ENCODE results near the gene ING5.
"Not testable (repeated sequence)": the region's sequence is repeated elsewhere in the genome, so short reads cannot be mapped to it uniquely, and the experiment has no call there.

ING5 gene

GRCh38 chr2:241702155-241703031 lies 554 bp downstream of the ING5 start:
- peak overlapping the region; percentile 83 for H3K27ac ChIP-seq
- DNase-seq (ENCODE audit: low read depth, low spot score), result no peak

GRCh38 chr2:241703032-241703604 lies 1.3 kb downstream of the ING5 start:
- no peak for DNase-seq (ENCODE audit: low read depth, low spot score)
- H3K27ac ChIP-seq, result no peak overlapping the region

GRCh38 chr2:241706537-241706936 lies 4.7 kb downstream of the ING5 start:
- H3K27ac ChIP-seq, result no peak overlapping the region

GRCh38 chr2:241708879-241709278 lies 7.0 kb downstream of the ING5 start:
- DNase-seq (ENCODE audit: low read depth, low spot score), result no peak
- no peak overlapping the region for H3K27ac ChIP-seq

More at GRCh38 chr2:241706537-241706936, 4.7 kb downstream of the ING5 start:
- DNase-seq (ENCODE audit: low read depth, low spot score), result no peak

- DNase-seq (ENCODE audit: low read depth, low spot score), result no peak
These were observed 17.3 kb downstream of the ING5 start for GRCh38 chr2:241719093-241719492.

GRCh38 chr2:241720099-241720498 lies 18.3 kb downstream of the ING5 start:
- no peak overlapping the region for H3K27ac ChIP-seq
- DNase-seq (ENCODE audit: low read depth, low spot score), result no peak

More at GRCh38 chr2:241719093-241719492, 17.3 kb downstream of the ING5 start:
- no peak overlapping the region for H3K27ac ChIP-seq

- no peak for DNase-seq (ENCODE audit: low read depth, low spot score)
- no peak overlapping the region for H3K27ac ChIP-seq
These were observed 18.7 kb downstream of the ING5 start for GRCh38 chr2:241720560-241720959.

GRCh38 chr2:241721852-241722251 lies 20.0 kb downstream of the ING5 start:
- no peak overlapping the region for H3K27ac ChIP-seq
- no peak for DNase-seq (ENCODE audit: low read depth, low spot score)

GRCh38 chr2:241722896-241723454 lies 21.1 kb downstream of the ING5 start:
- DNase-seq (ENCODE audit: low read depth, low spot score), result no peak
- H3K27ac ChIP-seq, result no peak overlapping the region

- DNase-seq (ENCODE audit: low read depth, low spot score), result no peak
- no peak overlapping the region for H3K27ac ChIP-seq
These were observed 22.6 kb downstream of the ING5 start for GRCh38 chr2:241724259-241724974.

GRCh38 chr2:241724975-241725870 lies 23.4 kb downstream of the ING5 start:
- DNase-seq (ENCODE audit: low read depth, low spot score), result no peak
- H3K27ac ChIP-seq, result no peak overlapping the region

GRCh38 chr2:241726459-241726858 lies 24.6 kb downstream of the ING5 start:
- no peak overlapping the region for H3K27ac ChIP-seq

GRCh38 chr2:241728000-241728399 lies 26.2 kb downstream of the ING5 start:
- no peak for DNase-seq (ENCODE audit: low read depth, low spot score)
- H3K27ac ChIP-seq, result no peak overlapping the region

More at GRCh38 chr2:241726459-241726858, 24.6 kb downstream of the ING5 start:
- DNase-seq (ENCODE audit: low read depth, low spot score), result no peak

- H3K27ac ChIP-seq, result no peak overlapping the region
- DNase-seq (ENCODE audit: low read depth, low spot score), result no peak
These were observed 26.8 kb downstream of the ING5 start for GRCh38 chr2:241728627-241729026.

- no peak for DNase-seq (ENCODE audit: low read depth, low spot score)
- no peak overlapping the region for H3K27ac ChIP-seq
These were observed 28.0 kb downstream of the ING5 start for GRCh38 chr2:241729868-241730267.

- no peak for DNase-seq (ENCODE audit: low read depth, low spot score)
- H3K27ac ChIP-seq, result no peak overlapping the region
These were observed 28.9 kb downstream of the ING5 start for GRCh38 chr2:241730671-241731293.

GRCh38 chr2:241732513-241733186 lies 30.8 kb downstream of the ING5 start:
- not testable (repeated sequence) for DNase-seq (ENCODE audit: low read depth, low spot score); H3K27ac ChIP-seq

GRCh38 chr2:241733391-241734207 lies 31.8 kb downstream of the ING5 start:
- no peak overlapping the region for H3K27ac ChIP-seq

More at GRCh38 chr2:241733391-241734207, 31.8 kb downstream of the ING5 start:
- no peak for DNase-seq (ENCODE audit: low read depth, low spot score)

Measured in epithelial cell of prostate (primary cell).